T-helper 2 cell treated with Interferon-gamma antibody and Interleukin-4, amounts not matched to agents 5 μg/mL and 100 μg/mL, for 36 hours (primary cell): ENCODE results near the gene FOXP1.
A peak's percentile ranks its signal among the peaks of the same experiment; 100 is the strongest.

Experiments used
- DNase-seq: peaks from one replicate; pipeline ENCODE4 v3.0.0; 2021; ENCODE audit warnings: low spot score
- H3K27ac Mint-ChIP-seq: one replicate; pipeline ENCODE4 v1.8.0; 2021; ENCODE audit warnings: mild to moderate bottlenecking, mixed read lengths
- H3K27me3 Mint-ChIP-seq: one replicate; pipeline ENCODE4 v1.8.0; 2021; ENCODE audit warnings: low read depth, mixed read lengths
- H3K36me3 Mint-ChIP-seq: one replicate; pipeline ENCODE4 v1.8.0; 2021; ENCODE audit warnings: low read depth, mixed read lengths
- H3K4me1 Mint-ChIP-seq: one replicate; pipeline ENCODE4 v1.8.0; 2021; ENCODE audit warnings: low read depth, mixed read lengths
- H3K4me3 Mint-ChIP-seq: one replicate; pipeline ENCODE4 v1.8.0; 2022; ENCODE audit warnings: mild to moderate bottlenecking, moderate library complexity, mixed read lengths
- H3K9me3 Mint-ChIP-seq: one replicate; pipeline ENCODE4 v1.8.0; 2021; ENCODE audit warnings: mixed read lengths

The FOXP1 gene

GRCh38 chr3:71102111-71102983, 481.2 kb downstream of the FOXP1 start:
- no peak overlapping the region for H3K4me3 Mint-ChIP-seq
- no peak overlapping the region for H3K27ac Mint-ChIP-seq
- no peaks in the 10 kb centered on the region for H3K27me3 Mint-ChIP-seq
- H3K9me3 Mint-ChIP-seq: no peaks in the 10 kb centered on the region
- DNase-seq: no peak
- peaks cover 41% of the 10 kb centered on the region for H3K36me3 Mint-ChIP-seq
- H3K4me1 Mint-ChIP-seq: peaks cover 65% of the 10 kb centered on the region

- Mint-ChIP-seq H3K4me3 (peak overlapping the region; percentile 1), H3K27ac (no peak overlapping the region), H3K9me3 (no peaks in the 10 kb centered on the region), H3K4me1 (peaks cover 73% of the 10 kb centered on the region), H3K27me3 (no peaks in the 10 kb centered on the region), H3K36me3 (peaks cover 40% of the 10 kb centered on the region)
- DNase-seq: no peak
Observed at GRCh38 chr3:71101626-71102025, 481.9 kb downstream of the FOXP1 start.

DNA sequence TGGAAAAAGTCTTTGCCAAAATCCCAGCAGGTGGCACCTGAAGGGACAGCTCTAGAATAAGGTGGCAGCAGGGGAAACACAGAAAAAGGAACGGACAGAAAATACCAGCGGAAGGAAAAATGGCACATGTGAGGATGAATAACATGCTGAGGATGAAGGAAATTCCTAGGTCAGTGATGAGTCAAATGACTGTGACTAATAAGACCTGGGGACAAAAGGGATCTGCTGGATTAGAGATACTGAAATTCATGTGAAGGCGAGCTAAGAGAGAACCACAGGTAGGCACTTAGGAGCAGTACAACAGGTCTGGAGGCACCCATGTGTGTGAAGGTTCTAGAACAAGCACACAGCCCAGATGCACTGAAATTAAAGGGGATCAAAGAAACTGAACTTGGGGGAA, 482.5 kb downstream of the FOXP1 start:
- Mint-ChIP-seq H3K4me3 (peak overlapping the region; percentile 10), H3K36me3 (peaks cover 40% of the 10 kb centered on the region), H3K27ac (peak overlapping the region; percentile 12), H3K27me3 (no peaks in the 10 kb centered on the region), H3K9me3 (no peaks in the 10 kb centered on the region), H3K4me1 (peaks cover 78% of the 10 kb centered on the region)
- no peak for DNase-seq

DNA sequence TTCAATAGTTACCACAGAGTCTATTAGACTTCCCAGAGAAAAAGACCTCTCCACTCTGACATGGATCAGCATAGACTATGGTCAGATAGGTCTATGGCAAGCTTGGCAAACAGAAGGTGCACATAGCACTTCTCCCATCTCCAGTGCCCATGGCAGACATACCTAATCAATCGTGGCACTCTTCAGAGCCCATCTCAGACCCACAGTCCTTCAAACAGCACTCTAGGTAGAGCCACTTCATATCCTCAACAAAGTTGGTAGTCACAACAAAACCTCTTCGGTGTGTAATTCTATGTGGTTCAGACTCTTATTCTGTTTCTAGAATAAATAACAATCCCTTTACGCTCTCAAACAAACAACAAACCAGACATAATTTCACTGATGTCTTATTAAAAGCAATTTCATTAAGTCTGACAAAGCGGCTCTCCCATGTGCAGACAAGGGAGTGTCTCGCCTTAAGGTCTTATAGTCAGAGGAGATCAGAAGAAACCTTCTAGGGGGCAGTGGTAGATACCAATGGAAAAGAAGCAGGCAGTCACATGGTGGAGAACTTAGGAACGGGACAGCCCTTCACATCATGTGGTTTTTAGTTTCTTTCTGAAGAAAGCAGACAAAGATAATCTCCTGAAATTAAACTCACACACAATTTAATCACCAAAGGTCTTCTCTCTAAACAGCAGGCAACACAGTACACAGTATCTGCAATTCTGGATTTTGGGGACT, 483.4 kb downstream of the FOXP1 start:
- Mint-ChIP-seq H3K4me1 (peaks cover 80% of the 10 kb centered on the region), H3K9me3 (no peaks in the 10 kb centered on the region), H3K4me3 (no peak overlapping the region), H3K36me3 (peaks cover 39% of the 10 kb centered on the region), H3K27ac (peak overlapping the region; percentile 1), H3K27me3 (no peaks in the 10 kb centered on the region)
- DNase-seq: no peak

DNA sequence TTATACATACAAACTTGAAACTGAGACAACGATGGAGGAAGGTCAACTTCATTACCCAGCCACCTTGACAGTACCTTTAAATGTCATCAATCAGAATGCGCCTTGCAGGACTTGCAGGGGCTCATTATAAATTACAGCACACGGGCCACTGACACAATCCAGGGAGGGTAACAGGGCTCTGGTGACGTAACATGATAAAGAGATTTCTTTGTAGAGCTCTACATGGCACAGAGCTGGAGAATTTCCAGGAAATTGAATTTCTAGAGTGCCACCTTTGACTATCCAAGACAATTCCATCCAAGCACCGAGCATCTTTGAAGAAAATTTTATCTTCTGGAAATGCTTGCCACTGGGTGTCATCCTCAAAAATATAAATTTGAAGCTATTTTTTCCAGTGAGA, 486.0 kb downstream of the FOXP1 start:
- Mint-ChIP-seq H3K27ac (no peak overlapping the region), H3K9me3 (no peaks in the 10 kb centered on the region), H3K27me3 (no peaks in the 10 kb centered on the region), H3K36me3 (peaks cover 31% of the 10 kb centered on the region), H3K4me3 (no peak overlapping the region), H3K4me1 (peaks cover 73% of the 10 kb centered on the region)
- no peak for DNase-seq

GRCh38 chr3:71095511-71096291, 487.8 kb downstream of the FOXP1 start:
- H3K36me3 Mint-ChIP-seq: peaks cover 25% of the 10 kb centered on the region
- H3K27me3 Mint-ChIP-seq: no peaks in the 10 kb centered on the region
- H3K27ac Mint-ChIP-seq: peak overlapping the region; percentile 12
- H3K4me3 Mint-ChIP-seq: peak overlapping the region; percentile 0
- H3K4me1 Mint-ChIP-seq: peaks cover 60% of the 10 kb centered on the region
- no peak for DNase-seq
- H3K9me3 Mint-ChIP-seq: no peaks in the 10 kb centered on the region

- Mint-ChIP-seq H3K4me3 (no peak overlapping the region), H3K27me3 (no peaks in the 10 kb centered on the region), H3K27ac (no peak overlapping the region), H3K9me3 (no peaks in the 10 kb centered on the region), H3K4me1 (peaks cover 59% of the 10 kb centered on the region), H3K36me3 (peaks cover 27% of the 10 kb centered on the region)
- no peak for DNase-seq
Observed at GRCh38 chr3:71094658-71095209, 488.8 kb downstream of the FOXP1 start.

DNA sequence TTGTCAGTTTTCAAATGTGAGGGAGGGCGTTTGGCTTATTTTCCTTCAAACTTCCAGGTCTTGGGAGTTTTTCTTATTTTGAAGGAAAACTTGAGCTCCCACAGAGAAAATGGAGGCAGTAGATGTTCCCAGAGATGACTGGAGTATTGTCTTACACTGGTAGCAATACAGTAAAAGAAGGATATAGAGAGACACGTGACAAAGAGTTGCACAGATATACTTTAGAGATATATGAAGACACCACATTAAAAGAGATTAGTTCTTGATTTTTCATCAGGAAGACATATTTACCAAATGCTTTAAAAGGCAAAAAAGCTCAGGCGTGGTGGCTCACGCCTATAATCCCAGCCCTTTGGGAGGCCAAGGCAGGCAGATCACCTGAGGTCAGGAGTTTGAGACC, 490.9 kb downstream of the FOXP1 start:
- Mint-ChIP-seq H3K9me3 (no peaks in the 10 kb centered on the region), H3K27me3 (no peaks in the 10 kb centered on the region), H3K4me1 (peaks cover 69% of the 10 kb centered on the region), H3K36me3 (peaks cover 40% of the 10 kb centered on the region), H3K27ac (no peak overlapping the region), H3K4me3 (no peak overlapping the region)
- DNase-seq: no peak

DNA sequence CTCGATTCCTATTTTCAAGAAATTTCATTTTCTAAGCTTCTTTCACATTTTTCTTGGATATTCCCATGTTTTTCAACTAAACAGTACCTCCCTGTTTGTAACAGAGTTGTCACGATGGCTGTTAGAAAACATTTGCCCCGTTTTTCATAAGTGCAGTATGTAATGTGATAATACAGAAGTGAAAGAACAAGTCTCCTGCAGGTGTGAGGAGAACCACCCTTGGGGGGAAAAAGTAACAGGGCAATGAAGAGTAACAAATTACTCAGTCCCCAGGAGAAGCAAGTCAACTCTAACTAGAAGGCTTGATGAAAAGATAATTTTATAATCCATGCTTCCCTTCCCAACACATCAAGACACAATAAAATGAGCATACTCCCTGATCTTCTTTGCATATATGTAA, 493.3 kb downstream of the FOXP1 start:
- Mint-ChIP-seq H3K27ac (no peak overlapping the region), H3K9me3 (no peaks in the 10 kb centered on the region), H3K4me1 (peaks cover 58% of the 10 kb centered on the region), H3K4me3 (no peak overlapping the region), H3K27me3 (no peaks in the 10 kb centered on the region), H3K36me3 (peaks cover 34% of the 10 kb centered on the region)
- DNase-seq: no peak

GRCh38 chr3:71089271-71089847, 494.2 kb downstream of the FOXP1 start:
- Mint-ChIP-seq H3K4me3 (no peak overlapping the region), H3K4me1 (peaks cover 53% of the 10 kb centered on the region), H3K27me3 (no peaks in the 10 kb centered on the region), H3K27ac (no peak overlapping the region), H3K9me3 (no peaks in the 10 kb centered on the region), H3K36me3 (peaks cover 33% of the 10 kb centered on the region)
- DNase-seq: no peak

DNA sequence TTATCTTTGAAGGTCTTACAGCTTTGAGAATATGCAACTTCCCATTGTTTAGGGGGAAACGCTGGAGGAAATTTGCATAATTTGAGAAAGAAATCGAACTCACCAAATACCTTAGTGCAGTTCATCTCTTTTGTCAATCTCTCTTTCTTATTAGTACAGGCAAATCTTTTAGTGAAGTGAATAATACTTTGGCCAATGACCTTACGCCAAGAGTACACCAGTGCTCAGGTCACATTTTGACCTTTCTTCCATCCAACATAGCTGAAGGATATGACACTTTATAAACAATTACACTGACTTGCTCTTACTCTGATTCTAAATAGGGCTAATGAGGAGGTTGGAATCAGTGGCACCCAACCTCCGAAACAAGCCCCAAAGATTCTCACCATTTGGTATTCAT, 494.8 kb downstream of the FOXP1 start:
- no peak for DNase-seq
- Mint-ChIP-seq H3K9me3 (no peaks in the 10 kb centered on the region), H3K4me1 (peaks cover 57% of the 10 kb centered on the region), H3K27ac (no peak overlapping the region), H3K4me3 (peak overlapping the region; percentile 4), H3K36me3 (peaks cover 37% of the 10 kb centered on the region), H3K27me3 (no peaks in the 10 kb centered on the region)

DNA sequence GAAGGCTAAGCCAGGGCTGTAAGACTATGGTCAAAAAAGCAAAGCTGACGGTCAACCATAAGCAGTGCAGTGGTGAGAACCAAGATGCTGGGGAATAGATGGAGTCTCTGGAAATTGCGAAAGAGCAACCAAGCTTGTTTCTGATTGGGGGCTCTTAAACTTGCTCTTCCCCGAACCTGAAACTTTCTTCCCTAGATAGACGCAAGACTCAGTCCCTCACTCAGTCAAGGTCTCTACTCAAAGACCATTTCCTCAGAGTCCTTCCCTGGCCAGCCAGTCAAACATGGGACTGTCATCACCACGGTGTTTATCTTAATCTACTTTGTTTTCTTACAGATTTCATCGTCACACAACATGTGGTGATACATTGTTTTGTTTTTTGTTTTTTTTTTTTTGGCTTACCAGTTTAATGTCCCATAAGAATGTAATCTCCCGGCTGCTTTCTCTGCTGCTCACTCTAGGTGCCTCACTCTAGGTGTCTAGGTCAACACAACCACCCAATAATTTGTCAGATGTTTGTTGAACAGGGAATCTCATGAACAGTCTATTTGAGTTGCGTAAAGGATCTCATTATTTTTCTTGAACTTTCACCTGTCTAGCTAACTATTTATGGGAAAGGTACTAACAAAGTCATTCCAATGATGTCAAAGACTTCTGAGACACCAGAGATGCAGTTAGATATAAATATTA, 495.4 kb downstream of the FOXP1 start:
- H3K4me3 Mint-ChIP-seq: peak overlapping the region; percentile 50
- peaks cover 42% of the 10 kb centered on the region for H3K36me3 Mint-ChIP-seq
- peaks cover 4% of the 10 kb centered on the region for H3K9me3 Mint-ChIP-seq
- DNase-seq: no peak
- peak overlapping the region; percentile 77 for H3K27ac Mint-ChIP-seq
- peaks cover 61% of the 10 kb centered on the region for H3K4me1 Mint-ChIP-seq
- no peaks in the 10 kb centered on the region for H3K27me3 Mint-ChIP-seq
